OCI-M2 (cell line): ENCODE data around the gene SMG6.

Experiments used
- DNase-seq: peaks from one replicate; lab custom pipeline; 2025; ENCODE audit not compliant: unreplicated experiment; lab: John Stamatoyannopoulos, UW

The SMG6 gene

DNA sequence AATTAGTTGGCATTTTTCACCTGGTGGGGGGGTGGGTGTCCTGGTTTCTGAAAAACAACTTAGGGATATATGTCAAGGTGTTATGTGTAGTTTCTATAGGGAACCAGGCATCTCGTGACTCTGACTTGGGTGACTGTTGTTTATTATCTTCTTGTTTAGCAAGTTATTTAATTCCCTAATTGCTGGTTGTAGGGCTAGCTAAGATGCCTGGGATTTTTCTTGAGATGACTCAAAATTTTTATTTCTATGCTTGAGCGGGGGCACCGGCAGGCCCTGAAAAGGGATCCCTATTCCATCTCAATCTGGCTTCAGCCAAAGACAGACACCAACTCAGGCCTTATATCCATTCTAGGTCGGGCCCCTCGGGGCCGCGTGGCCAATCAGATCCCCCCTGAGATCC lies 270.4 kb downstream of the SMG6 start:
- DNase-seq: no peak

DNA sequence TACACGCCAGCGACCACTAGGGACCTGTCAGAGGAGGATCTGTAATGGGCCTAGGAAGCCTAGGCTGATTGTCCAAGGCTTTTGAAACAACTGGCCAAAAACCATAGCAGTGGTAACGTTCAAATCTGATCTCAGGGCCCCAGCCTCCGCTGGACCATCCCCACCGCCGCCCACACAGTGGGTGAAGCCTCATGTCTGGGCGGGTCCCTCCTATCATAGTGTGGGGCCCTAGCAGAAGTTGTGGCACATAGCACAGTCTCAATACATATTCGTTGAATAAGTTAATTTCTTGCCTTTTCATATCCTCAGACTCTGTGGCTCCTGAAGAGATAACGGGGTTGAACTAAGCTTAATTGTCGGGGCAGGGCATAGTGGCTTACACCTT lies 272.8 kb downstream of the SMG6 start:
- DNase-seq: peak; percentile 46

DNA sequence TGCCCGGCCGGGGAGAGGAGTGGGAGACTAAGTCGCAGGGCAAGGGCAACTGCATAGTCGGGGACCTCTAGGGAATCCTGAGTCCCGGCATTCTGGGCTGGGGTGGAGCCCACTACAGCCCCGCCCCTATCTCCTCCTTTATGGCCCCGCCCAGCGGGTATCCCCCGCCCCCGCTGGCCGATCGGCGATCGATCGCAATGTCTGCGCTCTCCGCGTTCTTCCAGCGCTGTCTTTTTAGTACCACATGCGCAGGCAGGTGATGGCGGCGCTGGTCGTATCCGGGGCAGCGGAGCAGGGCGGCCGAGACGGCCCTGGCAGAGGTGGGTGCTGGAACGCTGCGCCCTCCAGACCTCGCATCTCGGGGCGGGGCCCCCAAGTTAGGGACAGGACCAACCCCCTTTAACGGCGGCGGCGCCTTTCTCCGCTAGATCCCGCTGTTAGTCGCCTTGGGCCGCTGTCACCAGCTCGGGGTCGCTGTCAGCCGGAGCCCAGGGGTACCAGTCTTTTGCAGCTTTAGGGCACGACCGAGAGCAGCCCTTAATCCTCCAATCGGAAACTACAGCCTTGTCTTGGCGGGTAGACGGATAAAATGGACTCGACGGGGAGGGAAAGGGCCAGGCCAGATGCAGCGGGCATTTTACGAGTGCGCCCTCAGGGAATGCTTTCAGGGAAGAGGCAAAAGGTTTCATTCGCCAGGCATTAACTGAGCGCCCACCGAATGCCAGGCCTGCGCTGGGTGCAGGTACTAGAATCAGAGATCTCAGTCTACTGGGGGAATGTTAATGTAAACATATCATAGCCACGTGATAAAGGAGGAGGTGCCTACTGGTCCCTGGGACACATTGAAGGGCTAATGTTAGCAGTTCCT lies 273.4 kb downstream of the SMG6 start, which contains the start of gene DPH1:
TSS of gene DPH1 (plus strand) at position 243 of the 868 bp plus-strand sequence. CDS start at position 260, 17 bp downstream.
- DNase-seq: peak; percentile 43

GRCh38 chr17:2028737-2029136 lies 274.8 kb downstream of the SMG6 start:
- no peak for DNase-seq

GRCh38 chr17:2028234-2028614 lies 275.4 kb downstream of the SMG6 start:
- DNase-seq: no peak

DNA sequence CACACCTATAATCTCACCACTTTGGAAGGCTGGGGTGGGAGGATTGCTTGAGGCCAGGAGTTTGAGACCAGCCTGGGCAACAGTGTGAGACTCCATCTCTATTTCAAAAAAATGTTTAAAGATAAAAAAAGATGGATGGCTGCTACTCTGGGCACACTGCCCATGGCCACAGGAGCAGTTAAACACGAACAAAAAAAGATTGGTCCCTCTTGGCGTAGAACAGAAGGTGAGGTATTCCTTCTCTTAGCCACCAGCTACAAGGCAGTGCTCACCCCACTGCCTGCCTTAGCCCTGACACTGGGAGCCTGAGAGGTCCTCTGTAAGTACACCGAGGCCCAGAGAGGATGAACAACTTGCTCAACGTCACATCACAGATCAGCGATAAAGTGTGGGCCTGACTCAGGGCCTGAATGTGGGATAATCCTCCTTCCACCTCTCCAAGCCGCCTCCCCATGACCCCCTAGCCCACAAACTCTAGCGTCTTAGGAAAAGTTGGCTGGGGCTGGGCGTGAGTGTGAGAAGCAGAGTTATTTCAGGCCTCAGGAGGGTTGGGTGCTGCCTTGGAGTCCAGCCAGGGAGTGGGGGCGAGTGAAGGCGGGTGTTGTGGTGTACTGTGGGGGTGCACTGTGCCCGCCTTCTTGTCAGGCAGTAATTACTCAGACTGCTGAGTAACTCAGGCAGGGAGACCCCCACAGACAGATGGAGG lies 275.9 kb downstream of the SMG6 start:
- no peak for DNase-seq

GRCh38 chr17:2025622-2026309 lies 277.8 kb downstream of the SMG6 start:
- no peak for DNase-seq

- DNase-seq: no peak
These were observed 278.4 kb downstream of the SMG6 start, which contains the start of gene RTN4RL1 for GRCh38 chr17:2025220-2025621. Gene RTN4RL1 (minus strand): TSS chr17:2025334. CDS start chr17:2024865, 469 bp downstream.

DNA sequence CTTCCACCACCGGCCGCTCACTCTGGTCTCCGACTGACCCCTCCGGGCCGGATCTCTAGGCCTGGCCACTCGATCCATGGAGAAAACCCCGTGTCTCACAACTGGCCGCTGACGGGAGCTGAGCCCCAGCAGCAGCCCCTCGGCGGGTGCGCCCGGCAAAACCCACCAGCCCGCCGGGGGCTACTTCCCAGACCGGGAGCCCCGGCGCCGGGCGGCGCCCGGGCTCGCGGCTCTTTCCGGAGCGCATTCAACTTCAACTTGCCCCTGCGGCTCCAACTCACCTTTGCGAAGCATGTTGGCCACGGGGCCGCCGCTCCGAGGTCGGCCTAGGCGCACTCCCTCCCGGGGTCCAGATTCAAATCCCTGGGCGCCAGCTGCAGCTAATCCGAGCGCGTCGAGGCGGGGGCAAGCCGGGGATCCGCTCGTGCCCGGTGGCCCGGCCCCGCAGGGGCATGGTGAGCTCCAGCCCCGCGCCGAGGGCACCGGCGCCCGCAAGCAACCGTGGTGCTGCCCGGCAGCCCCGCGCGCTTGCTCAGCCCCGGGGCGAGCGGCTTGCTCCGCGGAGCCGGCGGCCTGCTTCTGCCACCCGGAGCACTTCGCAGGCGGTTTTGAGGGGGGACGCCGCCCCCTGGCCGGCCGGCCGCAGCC lies 278.9 kb downstream of the SMG6 start:
- no peak for DNase-seq

DNA sequence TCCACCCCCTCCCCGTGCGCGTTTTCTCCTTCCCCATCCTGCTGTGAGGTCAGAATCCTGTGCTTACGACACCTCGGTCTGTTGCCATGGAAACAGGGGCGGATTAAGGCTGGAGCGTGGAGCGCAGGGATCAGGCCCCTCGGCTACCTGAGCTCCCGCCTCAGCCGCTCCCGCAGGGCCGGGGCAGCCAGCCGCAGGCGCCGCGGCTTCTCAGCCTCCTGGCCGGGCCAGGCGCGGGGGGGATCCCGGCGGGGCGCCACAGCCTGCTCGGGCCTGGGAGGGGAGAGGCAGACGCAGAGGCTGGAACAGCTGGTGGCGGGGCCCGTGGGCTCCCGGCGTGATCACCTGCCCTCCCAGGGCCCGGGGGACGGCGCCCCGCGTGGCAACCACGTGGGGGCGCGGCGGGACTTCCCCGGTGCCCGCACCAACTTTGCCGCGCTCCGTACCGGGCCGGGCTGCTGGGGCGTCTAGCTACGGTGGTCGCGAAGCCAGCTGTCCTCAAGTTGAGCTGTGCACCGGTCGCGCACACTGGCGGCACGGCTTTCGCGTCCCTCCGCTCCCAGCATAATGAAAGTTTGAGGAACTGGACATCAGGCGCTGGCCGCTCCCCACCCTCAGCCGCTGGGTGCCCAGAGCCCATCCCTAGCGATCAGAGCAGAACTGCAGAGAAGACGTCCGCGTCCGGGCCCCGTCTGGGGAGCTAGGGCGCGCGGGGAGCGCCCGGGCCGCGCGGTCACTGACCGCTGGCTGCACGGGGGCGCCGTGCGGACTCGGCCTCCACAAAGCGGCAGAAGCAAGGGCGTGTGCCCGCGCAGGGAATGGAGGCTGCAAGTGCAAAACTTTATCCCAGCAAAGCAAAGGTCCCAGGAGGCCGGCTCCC lies 279.7 kb downstream of the SMG6 start:
- DNase-seq: no peak

GRCh38 chr17:2023256-2023655 lies 280.3 kb downstream of the SMG6 start:
- no peak for DNase-seq

- DNase-seq: no peak
These were observed 280.8 kb downstream of the SMG6 start for GRCh38 chr17:2022647-2023240.

DNA sequence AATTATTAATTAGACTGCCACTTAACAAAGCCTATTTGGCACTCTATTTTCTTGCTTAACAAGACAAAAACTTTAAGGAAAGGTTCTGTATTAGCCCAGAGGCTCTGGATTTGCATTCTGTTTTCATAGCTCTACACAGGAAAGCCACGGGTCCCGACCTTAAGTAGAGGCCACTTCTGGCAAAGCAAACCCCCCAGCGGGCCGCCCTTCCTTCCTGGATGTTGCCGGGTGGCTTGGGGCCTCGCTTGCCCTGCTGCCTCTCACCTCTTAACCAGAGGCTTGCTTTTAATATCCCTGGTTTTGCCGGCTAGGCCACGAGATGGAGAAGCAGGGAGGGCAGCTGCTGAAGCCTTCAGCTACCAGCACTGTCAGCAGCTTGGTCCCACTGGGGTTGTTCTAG lies 282.9 kb downstream of the SMG6 start:
- DNase-seq: no peak

DNA sequence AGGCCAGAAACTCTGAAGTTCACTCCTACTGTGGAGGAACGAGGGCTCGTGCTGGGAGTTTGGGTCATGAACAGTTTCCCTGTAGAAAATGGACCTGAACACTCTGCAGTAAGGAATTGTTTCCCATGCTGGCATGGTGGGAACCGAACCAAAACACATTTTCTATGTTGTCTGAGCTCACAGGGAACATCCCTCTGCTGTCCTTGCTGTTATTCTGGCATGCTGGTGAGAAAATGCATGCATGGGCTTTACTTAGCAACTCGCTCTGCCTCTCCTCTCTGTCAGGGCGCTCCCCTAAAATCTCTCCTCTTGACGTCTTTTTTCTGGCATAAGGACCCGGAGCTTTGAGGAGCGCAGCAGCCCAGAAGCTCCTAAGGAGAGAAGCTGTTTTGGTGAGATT lies 283.9 kb downstream of the SMG6 start:
- no peak for DNase-seq

- DNase-seq: no peak
These were observed 284.7 kb downstream of the SMG6 start for GRCh38 chr17:2018716-2019510.

GRCh38 chr17:2017274-2017941 lies 286.2 kb downstream of the SMG6 start:
- no peak for DNase-seq

DNA sequence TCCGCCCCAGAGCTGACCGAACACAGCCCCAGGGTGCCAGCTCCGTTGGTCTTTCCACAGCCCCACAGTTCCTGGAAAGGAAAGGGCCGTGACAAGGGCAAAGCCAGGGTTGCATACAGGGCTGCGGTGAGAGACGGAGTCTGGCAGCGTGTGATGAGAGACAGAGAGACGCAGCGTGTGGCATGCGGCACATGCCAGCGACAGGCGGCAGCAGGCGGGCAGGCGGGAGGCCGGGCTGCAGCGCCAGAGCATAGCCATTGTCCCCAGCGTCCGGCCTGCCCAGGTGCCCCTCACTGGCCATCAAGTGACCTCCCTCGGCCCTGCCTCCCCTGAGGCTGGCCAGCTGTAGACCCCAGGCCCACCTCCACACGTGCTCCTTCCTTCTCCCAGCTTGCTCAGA lies 287.1 kb downstream of the SMG6 start:
- no peak for DNase-seq

DNA sequence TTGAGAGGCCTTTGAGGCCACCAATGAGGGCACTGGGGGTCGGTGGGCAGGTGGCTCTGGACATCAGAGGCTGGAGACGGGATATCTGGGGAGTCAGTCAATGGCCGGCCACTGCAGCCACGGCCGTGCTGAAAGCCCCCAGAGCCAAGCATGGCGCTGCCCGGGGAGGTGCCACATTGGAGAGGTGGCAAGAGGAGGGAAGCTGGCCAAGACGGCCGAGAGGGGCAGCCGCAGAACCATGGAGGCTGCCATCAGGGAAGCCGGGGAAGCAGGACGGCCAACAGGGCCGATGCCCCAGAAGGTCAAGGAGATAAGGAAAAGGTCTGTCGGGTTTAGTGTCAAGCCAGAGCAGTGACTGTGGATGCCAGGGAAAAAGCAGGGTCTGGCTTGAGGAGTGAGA lies 288.3 kb downstream of the SMG6 start:
- DNase-seq: no peak

DNA sequence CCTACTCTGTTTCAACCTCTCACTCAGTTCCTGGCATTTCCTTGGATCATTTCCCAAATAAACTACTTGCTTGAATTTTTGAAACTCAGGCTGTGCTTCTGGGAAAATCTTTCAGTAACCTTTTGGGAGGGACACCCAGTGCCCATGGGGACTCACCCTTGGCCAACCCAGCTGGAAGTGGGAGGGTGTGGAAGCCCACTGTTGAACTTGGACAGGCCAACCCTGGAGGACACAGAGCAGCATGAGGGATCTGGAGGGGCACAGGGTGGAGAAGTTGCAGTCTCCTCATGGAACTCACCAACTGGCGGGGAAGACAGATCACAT lies 289.6 kb downstream of the SMG6 start:
- no peak for DNase-seq
